Natural killer cell (primary cell): ENCODE measurements around the gene ATP10A. TPM values are rescaled to one million over a fixed set of nuclear protein-coding genes. Genes with fewer than 3 reads are reported as not detected.

Experiments used
- ATAC-seq, 3 donors: fragments of 150-1000 bp in 2 of 3; fragments of 200-7000 bp in 1 of 3; cut with Tn5 transposase; 1 replicate in 1 of 3; 2 replicates in 2 of 3; pipeline ENCODE4 v1.10.0; 2021; ENCODE audit warnings: mild to moderate bottlenecking in 2 of 3, moderate library complexity in 2 of 3
- DNase-seq, 2 donors: peaks; one replicate each; pipeline versions ENCODE4 v3.0.0 to v3.0.0-alpha.2; 2013 to 2021; ENCODE audit warnings: mixed read lengths in 1 of 2
- H3K27ac ChIP-seq: one replicate; pipeline ENCODE4 v1.5.1; 2013; ENCODE audit warnings: mild to moderate bottlenecking, low read length
- H3K27me3 ChIP-seq: one replicate; pipeline ENCODE4 v1.6.1; 2013; ENCODE audit warnings: low read length; ENCODE audit not compliant: control insufficient read depth, insufficient read depth
- H3K36me3 ChIP-seq: one replicate; pipeline ENCODE4 v1.6.1; 2013; ENCODE audit warnings: low read length; ENCODE audit not compliant: control insufficient read depth, insufficient read depth
- H3K4me1 ChIP-seq: one replicate; pipeline ENCODE4 v1.6.1; 2013; ENCODE audit warnings: low read length; ENCODE audit not compliant: control insufficient read depth, insufficient read depth
- H3K4me3 ChIP-seq: one replicate; pipeline ENCODE4 v1.5.1; 2013; ENCODE audit warnings: low read length
- H3K9me3 ChIP-seq: one replicate; pipeline ENCODE4 v1.6.1; 2013; ENCODE audit warnings: low read length; ENCODE audit not compliant: control insufficient read depth, insufficient read depth
- H3K27ac Mint-ChIP-seq, 2 donors: one replicate each; pipeline ENCODE4 v1.8.0; 2022; ENCODE audit warnings: mild to moderate bottlenecking in 2 of 2, mixed read lengths in 2 of 2, moderate library complexity in 1 of 2
- H3K27me3 Mint-ChIP-seq, 2 donors: one replicate each; pipeline ENCODE4 v1.8.0; 2022; ENCODE audit warnings: low read depth in 2 of 2, mixed read lengths in 2 of 2
- H3K36me3 Mint-ChIP-seq: one replicate; pipeline ENCODE4 v1.8.0; 2022; ENCODE audit warnings: mixed read lengths
- H3K4me1 Mint-ChIP-seq, 2 donors: one replicate each; pipeline ENCODE4 v1.8.0; 2022; ENCODE audit warnings: mixed read lengths in 2 of 2
- H3K4me3 Mint-ChIP-seq: one replicate; pipeline ENCODE4 v1.8.0; 2022; ENCODE audit warnings: mild to moderate bottlenecking, moderate library complexity, mixed read lengths
- H3K9me3 Mint-ChIP-seq, 2 donors: one replicate each; pipeline ENCODE4 v1.8.0; 2022; ENCODE audit warnings: mixed read lengths in 2 of 2
- CTCF ChIP-seq: fragments of 200-600 bp; IDR thresholded peaks from one replicate; pipeline ENCODE4 v1.8.0; 2022; ENCODE audit warnings: antibody characterized with exemption
- WGBS: methylation state at CpG from one replicate; pipeline ENCODE4 v1.1.7; 2013; ENCODE audit warnings: missing lambda C conversion rate; ENCODE audit not compliant: insufficient coverage; 5-methylcytosine and 5-hydroxymethylcytosine counted together
- intact Hi-C: fragments of 100-400 bp; cut with micrococcal nuclease; formaldehyde crosslinking; loops from one replicate; pipeline ENCODE4 v1.14.2; 2022
- total RNA-seq, 4 donors: library from RNA; stranded (reverse); fragments of 120-200 nt in 1 of 4; gene quantifications; one replicate each; pipeline versions ENCODE4 v1.2.3 to v1.2.4, GENCODE V29; 2013 to 2022

The ATP10A gene
- total RNA-seq, 3 donors from 2014 or later (not counting 1 experiment from before 2014, with no cell fraction given) = 50.1 to 67.0 (median 51.2) TPM

GRCh38 chr15:25708391-25708790 is 154.7 kb downstream of the ATP10A start:
- Mint-ChIP-seq H3K36me3 (no peaks in the 10 kb centered on the region), H3K27ac (no peak overlapping the region), H3K9me3 (no peaks in the 10 kb centered on the region)

GRCh38 chr15:25707656-25708365 is 155.3 kb downstream of the ATP10A start:
- Mint-ChIP-seq H3K27me3 (no peaks in the 10 kb centered on the region), H3K9me3 (no peaks in the 10 kb centered on the region), H3K4me1 (no peaks in the 10 kb centered on the region), H3K36me3 (no peaks in the 10 kb centered on the region), H3K4me3 (no peak overlapping the region), H3K27ac (no peak overlapping the region)
- Histone ChIP-seq H3K27ac (no peak overlapping the region), H3K9me3 (no peaks in the 10 kb centered on the region), H3K4me3 (no peak overlapping the region), H3K4me1 (no peaks in the 10 kb centered on the region), H3K36me3 (peaks cover 3% of the 10 kb centered on the region), H3K27me3 (no peaks in the 10 kb centered on the region)
- DNase-seq = no peak
- no peak for TF ChIP-seq CTCF
- intact Hi-C loops = no loop called here
- no peak for ATAC-seq
- WGBS = 92% methylated on average over 26 of the region's 27 CpGs

More at GRCh38 chr15:25708391-25708790, 154.7 kb downstream of the ATP10A start:
- Histone ChIP-seq H3K27me3 (no peaks in the 10 kb centered on the region), H3K36me3 (peaks cover 5% of the 10 kb centered on the region), H3K4me3 (no peak overlapping the region), H3K27ac (no peak overlapping the region), H3K9me3 (no peaks in the 10 kb centered on the region), H3K4me1 (no peaks in the 10 kb centered on the region)
- no peak for TF ChIP-seq CTCF
- 95% methylated on average over 8 of the region's 8 CpGs for WGBS
- Mint-ChIP-seq H3K27me3 (no peaks in the 10 kb centered on the region), H3K4me1 (no peaks in the 10 kb centered on the region), H3K4me3 (no peak overlapping the region)
- intact Hi-C loops = no loop called here
- ATAC-seq (no peak), DNase-seq (no peak)

- WGBS = 93% methylated on average over 20 of the region's 20 CpGs
- DNase-seq (no peak), ATAC-seq (no peak)
- Histone ChIP-seq H3K9me3 (no peaks in the 10 kb centered on the region), H3K27ac (no peak overlapping the region), H3K36me3 (no peaks in the 10 kb centered on the region), H3K4me3 (no peak overlapping the region), H3K27me3 (no peaks in the 10 kb centered on the region), H3K4me1 (no peaks in the 10 kb centered on the region)
- Mint-ChIP-seq H3K4me1 (no peaks in the 10 kb centered on the region), H3K27me3 (no peaks in the 10 kb centered on the region), H3K27ac (no peak overlapping the region), H3K36me3 (no peaks in the 10 kb centered on the region), H3K4me3 (no peak overlapping the region), H3K9me3 (no peaks in the 10 kb centered on the region)
- intact Hi-C loops = no loop called here
- TF ChIP-seq CTCF = no peak
Observed at GRCh38 chr15:25706176-25706955, 156.8 kb downstream of the ATP10A start.
